HCT116 (cell line): Measurements from ENCODE around the gene MAPK1. TPM values are rescaled to one million over a fixed set of nuclear protein-coding genes. Genes with fewer than 3 reads are reported as not detected.

Experiments used
- ATAC-seq: fragments of 200-7000 bp; cut with Tn5 transposase; 2 replicates; pipeline ENCODE4 v1.9.1; 2020; ENCODE audit warnings: mild to moderate bottlenecking, moderate library complexity
- BruUV-seq: library from RNA; stranded (reverse); fragments of 400-500 nt; replicated peaks from 2 replicates; lab custom pipeline; 2021; lab: Mats Ljungman, UMichigan
- CTCF ChIA-PET: fragments of 300-600 bp; sonication (Branson Sonifier 250); formaldehyde crosslinking; loops from one replicate; lab custom pipeline; 2021; ENCODE audit warnings: antibody characterized with exemption; lab: Charles Lee
- POLR2A ChIA-PET: fragments of 300-600, 350-600 bp; sonication (Branson Sonifier 250); formaldehyde crosslinking; loops from one replicate; lab custom pipeline; 2021; ENCODE audit warnings: antibody characterized with exemption; lab: Charles Lee
- RAD21 ChIA-PET, 2 experiments: fragments of 300-600 bp; sonication (Branson Sonifier 250); formaldehyde crosslinking; loops; one replicate each; lab custom pipeline; 2023; ENCODE audit warnings: low total read pairs in 2 of 2; ENCODE audit not compliant: uncharacterized antibody in 2 of 2, unreplicated experiment in 2 of 2, low non-redundant PET in 1 of 2; lab: Charles Lee
- DNase-seq: peaks from one replicate; pipeline ENCODE4 v3.0.0-alpha.2; 2010; ENCODE audit warnings: low read depth, low spot score
- H2AFZ ChIP-seq: fragments of 200-600 bp; shearing (Covaris generic), sonication (generic); 2 replicates; pipeline ENCODE4 v1.6.1; 2017; ENCODE audit warnings: low read depth, mixed run types, mixed read lengths, antibody characterized with exemption, low read length; ENCODE audit not compliant: poor library complexity, severe bottlenecking
- H3K27ac ChIP-seq: 2 replicates; pipeline ENCODE4 v1.5.1; 2012; ENCODE audit warnings: low read depth, low read length
- H3K27me3 ChIP-seq: fragments of 200-600 bp; sonication (generic); 2 replicates; pipeline ENCODE4 v1.6.1; 2016; ENCODE audit warnings: mixed run types, low read length, mixed read lengths; ENCODE audit not compliant: insufficient read depth
- H3K36me3 ChIP-seq, 2 experiments: fragments of 200-500 bp in 1 of 2; fragments of 200-600 bp in 1 of 2; sonication (Bioruptor generic) in 1 of 2; sonication (generic) in 1 of 2; 2 replicates each; pipeline versions ENCODE4 v1.5.1 to v1.6.1; 2014 to 2016; ENCODE audit warnings: low read length in 2 of 2, inconsistent platforms in 1 of 2, mixed read lengths in 1 of 2, mixed run types in 1 of 2; ENCODE audit not compliant: insufficient read depth in 2 of 2, control insufficient read depth in 1 of 2
- H3K4me1 ChIP-seq, 2 experiments: fragments of 200-600 bp in 1 of 2; sonication (generic) in 1 of 2; 2 replicates each; pipeline versions ENCODE4 v1.5.1 to v1.6.1; 2012 to 2017; ENCODE audit warnings: low read length in 2 of 2, inconsistent platforms in 1 of 2, mild to moderate bottlenecking in 1 of 2, mixed read lengths in 1 of 2, mixed run types in 1 of 2, moderate library complexity in 1 of 2; ENCODE audit not compliant: insufficient read depth in 2 of 2, control insufficient read depth in 1 of 2
- H3K4me2 ChIP-seq: fragments of 200-600 bp; sonication (generic); 2 replicates; pipeline ENCODE4 v1.6.1; 2017; ENCODE audit warnings: mixed run types, low read length, mixed read lengths
- H3K4me3 ChIP-seq, 2 experiments: fragments of 200-600 bp in 1 of 2; sonication (generic) in 1 of 2; replicated peaks in 1 of 2; 2 replicates each; pipeline ENCODE4 v1.5.1; 2011 to 2016; ENCODE audit warnings: low read length in 2 of 2, control low read depth in 1 of 2, low read depth in 1 of 2, mild to moderate bottlenecking in 1 of 2, mixed read lengths in 1 of 2, mixed run types in 1 of 2
- H3K79me2 ChIP-seq: fragments of 200-600 bp; sonication (generic); 2 replicates; pipeline ENCODE4 v1.6.1; 2017; ENCODE audit warnings: mild to moderate bottlenecking, mixed run types, low read length, moderate library complexity, mixed read lengths; ENCODE audit not compliant: insufficient read depth
- H3K9ac ChIP-seq: fragments of 200-600 bp; sonication (generic); 2 replicates; pipeline ENCODE4 v1.6.1; 2016; ENCODE audit warnings: low read length, mixed read lengths
- H3K9me2 ChIP-seq: fragments of 200-600 bp; sonication (generic), shearing (Covaris generic); 2 replicates; pipeline ENCODE4 v1.6.1; 2017; ENCODE audit warnings: mixed run types, mild to moderate bottlenecking, moderate library complexity; ENCODE audit not compliant: insufficient read depth
- H3K9me3 ChIP-seq, 2 experiments: fragments of 200-500 bp in 1 of 2; fragments of 200-600 bp in 1 of 2; sonication (Bioruptor generic) in 1 of 2; sonication (generic) in 1 of 2; 2 replicates each; pipeline ENCODE4 v1.6.1; 2014 to 2017; ENCODE audit warnings: low read length in 2 of 2, mixed read lengths in 2 of 2, inconsistent platforms in 1 of 2, low read depth in 1 of 2, mild to moderate bottlenecking in 1 of 2, mixed run types in 1 of 2, moderate library complexity in 1 of 2; ENCODE audit not compliant: control insufficient read depth in 1 of 2, insufficient read depth in 1 of 2
- H4K20me1 ChIP-seq: fragments of 200-600 bp; sonication (generic), shearing (Covaris generic); 2 replicates; pipeline ENCODE4 v1.6.1; 2017; ENCODE audit warnings: mixed run types, mild to moderate bottlenecking, moderate library complexity; ENCODE audit not compliant: insufficient read depth
- CBX3 ChIP-seq: IDR thresholded peaks from 2 replicates; pipeline ENCODE4 v1.6.1; 2012; ENCODE audit warnings: low read depth
- CEBPB ChIP-seq: IDR thresholded peaks from 2 replicates; pipeline ENCODE4 v1.6.1; 2012; ENCODE audit warnings: low read depth
- EGR1 ChIP-seq: IDR thresholded peaks from 2 replicates; pipeline ENCODE4 v1.6.1; 2012; ENCODE audit warnings: low read depth
- FOSL1 ChIP-seq: IDR thresholded peaks from 2 replicates; pipeline ENCODE4 v1.6.1; 2012; ENCODE audit warnings: low read depth
- JUND ChIP-seq: IDR thresholded peaks from 2 replicates; pipeline ENCODE4 v1.6.1; 2012
- RAD21 ChIP-seq: IDR thresholded peaks from 2 replicates; pipeline ENCODE4 v1.6.1; 2012; ENCODE audit warnings: low read depth, mild to moderate bottlenecking
- SIN3A ChIP-seq: IDR thresholded peaks from 2 replicates; pipeline ENCODE4 v1.6.1; 2012; ENCODE audit warnings: low read depth
- SRF ChIP-seq: IDR thresholded peaks from 2 replicates; pipeline ENCODE4 v1.6.1; 2012; ENCODE audit warnings: low read depth
- YY1 ChIP-seq: IDR thresholded peaks from 2 replicates; pipeline ENCODE4 v1.6.1; 2011; ENCODE audit warnings: low read length, low read depth, moderate library complexity, mild to moderate bottlenecking; ENCODE audit not compliant: insufficient replicate concordance; ENCODE audit errors: extremely low read depth
- intact Hi-C: fragments of 100-400 bp; cut with micrococcal nuclease; formaldehyde crosslinking; loops from 2 replicates; pipeline ENCODE4 v1.10.0; 2022
- total RNA-seq: library from RNA; stranded (reverse); gene quantifications from one replicate; pipeline ENCODE4 v1.2.1, GENCODE V29; 2021; ENCODE audit not compliant: unreplicated experiment
- TF ChIP-seq, protein P1 (sequence below): IDR thresholded peaks from 2 replicates; pipeline ENCODE4 v1.6.1; 2012
- TF ChIP-seq, protein P2 (sequence below), 3 experiments: fragments of 200-600 bp in 1 of 3; sonication (generic) in 1 of 3; IDR thresholded peaks in 2 of 3; conservative IDR thresholded peaks in 1 of 3; 2 replicates each; pipeline ENCODE4 v1.5.1; 2012 to 2017; ENCODE audit warnings: low read depth in 2 of 3, low read length in 2 of 3, antibody characterized with exemption in 1 of 3, borderline replicate concordance in 1 of 3, control low read depth in 1 of 3, mild to moderate bottlenecking in 1 of 3, mixed read lengths in 1 of 3, mixed run types in 1 of 3, moderate library complexity in 1 of 3; ENCODE audit not compliant: insufficient read depth in 1 of 3
- TF ChIP-seq, protein P3 (sequence below): IDR thresholded peaks from 2 replicates; pipeline ENCODE4 v1.6.1; 2011; ENCODE audit warnings: mild to moderate bottlenecking, low read length, moderate library complexity; ENCODE audit not compliant: insufficient replicate concordance; ENCODE audit errors: extremely low read depth
- TF ChIP-seq, protein P4 (sequence below): IDR thresholded peaks from 2 replicates; pipeline ENCODE4 v1.6.1; 2012; ENCODE audit warnings: low read depth

MAPK1 gene
- total RNA-seq, 1 experiment from 2014 or later, result 137 TPM

DNA sequence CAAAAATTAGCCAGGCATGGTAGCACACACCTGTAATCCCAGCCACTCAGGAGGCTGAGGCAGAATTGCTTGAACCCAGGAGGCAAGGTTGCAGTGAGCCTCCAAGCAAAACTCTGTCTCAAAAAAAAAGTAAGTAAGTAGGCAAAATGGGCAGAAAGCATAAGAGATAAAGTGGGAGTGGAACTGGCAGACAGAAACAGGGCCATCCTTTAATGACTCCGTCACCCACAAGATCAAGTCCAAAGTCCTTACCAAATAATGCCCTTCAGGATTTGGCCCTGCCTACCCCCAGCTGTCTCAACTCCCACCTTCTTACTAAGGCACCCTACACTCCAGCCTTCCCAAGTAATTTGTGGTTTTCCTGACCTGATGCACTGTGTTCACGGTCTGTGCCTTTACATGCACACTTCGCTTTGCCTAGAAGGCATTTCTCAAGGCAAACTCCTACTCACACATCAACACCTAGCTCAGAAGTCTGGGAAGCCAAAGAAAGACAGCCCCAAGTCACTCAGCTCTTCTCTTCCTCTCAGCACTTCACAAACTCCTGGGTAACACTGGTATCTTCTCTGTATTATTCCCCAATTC, 6.1 kb downstream of the MAPK1 start:
- Histone ChIP-seq H3K9me3 (no peaks in the 10 kb centered on the region), H2AFZ (no peak overlapping the region), H3K9ac (no peak overlapping the region), H3K4me2 (no peak overlapping the region), H3K79me2 (peaks cover 100% of the 10 kb centered on the region), H3K9me2 (no peaks in the 10 kb centered on the region), H4K20me1 (peaks cover 38% of the 10 kb centered on the region; the same call in 1 of the 2 replicates), H3K4me3 (no peak overlapping the region), H3K27me3 (no peaks in the 10 kb centered on the region), H3K36me3 (no peaks in the 10 kb centered on the region), H3K27ac (no peak overlapping the region), H3K4me1 (peaks cover 10 to 16% of the 10 kb centered on the region in 2 experiments; a peak in 3 of 4 replicates)
- intact Hi-C loops, result no loop called here
- ChIA-PET POLR2A (no interaction called here), RAD21 (no interaction called here), CTCF (no interaction called here)
- no TSS peak for BruUV-seq
- TF ChIP-seq FOSL1 (no peak), SRF (no peak), RAD21 (no peak), EGR1 (no peak), SIN3A (no peak), YY1 (no peak), CEBPB (no peak), CBX3 (no peak), JUND (no peak)
- TF ChIP-seq, protein P1, sequence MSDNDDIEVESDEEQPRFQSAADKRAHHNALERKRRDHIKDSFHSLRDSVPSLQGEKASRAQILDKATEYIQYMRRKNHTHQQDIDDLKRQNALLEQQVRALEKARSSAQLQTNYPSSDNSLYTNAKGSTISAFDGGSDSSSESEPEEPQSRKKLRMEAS, result no peak
- TF ChIP-seq, protein P2, sequence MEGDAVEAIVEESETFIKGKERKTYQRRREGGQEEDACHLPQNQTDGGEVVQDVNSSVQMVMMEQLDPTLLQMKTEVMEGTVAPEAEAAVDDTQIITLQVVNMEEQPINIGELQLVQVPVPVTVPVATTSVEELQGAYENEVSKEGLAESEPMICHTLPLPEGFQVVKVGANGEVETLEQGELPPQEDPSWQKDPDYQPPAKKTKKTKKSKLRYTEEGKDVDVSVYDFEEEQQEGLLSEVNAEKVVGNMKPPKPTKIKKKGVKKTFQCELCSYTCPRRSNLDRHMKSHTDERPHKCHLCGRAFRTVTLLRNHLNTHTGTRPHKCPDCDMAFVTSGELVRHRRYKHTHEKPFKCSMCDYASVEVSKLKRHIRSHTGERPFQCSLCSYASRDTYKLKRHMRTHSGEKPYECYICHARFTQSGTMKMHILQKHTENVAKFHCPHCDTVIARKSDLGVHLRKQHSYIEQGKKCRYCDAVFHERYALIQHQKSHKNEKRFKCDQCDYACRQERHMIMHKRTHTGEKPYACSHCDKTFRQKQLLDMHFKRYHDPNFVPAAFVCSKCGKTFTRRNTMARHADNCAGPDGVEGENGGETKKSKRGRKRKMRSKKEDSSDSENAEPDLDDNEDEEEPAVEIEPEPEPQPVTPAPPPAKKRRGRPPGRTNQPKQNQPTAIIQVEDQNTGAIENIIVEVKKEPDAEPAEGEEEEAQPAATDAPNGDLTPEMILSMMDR (IDR thresholded peaks at IDR 0.05 in 2 of 3, conservative IDR thresholded peaks at IDR 0.05 in 1 of 3; ENCODE audit: borderline replicate concordance in 1 of 3, insufficient read depth in 1 of 3, low read depth in 2 of 3, low read length in 2 of 3), result no peak
- TF ChIP-seq, protein P3, sequence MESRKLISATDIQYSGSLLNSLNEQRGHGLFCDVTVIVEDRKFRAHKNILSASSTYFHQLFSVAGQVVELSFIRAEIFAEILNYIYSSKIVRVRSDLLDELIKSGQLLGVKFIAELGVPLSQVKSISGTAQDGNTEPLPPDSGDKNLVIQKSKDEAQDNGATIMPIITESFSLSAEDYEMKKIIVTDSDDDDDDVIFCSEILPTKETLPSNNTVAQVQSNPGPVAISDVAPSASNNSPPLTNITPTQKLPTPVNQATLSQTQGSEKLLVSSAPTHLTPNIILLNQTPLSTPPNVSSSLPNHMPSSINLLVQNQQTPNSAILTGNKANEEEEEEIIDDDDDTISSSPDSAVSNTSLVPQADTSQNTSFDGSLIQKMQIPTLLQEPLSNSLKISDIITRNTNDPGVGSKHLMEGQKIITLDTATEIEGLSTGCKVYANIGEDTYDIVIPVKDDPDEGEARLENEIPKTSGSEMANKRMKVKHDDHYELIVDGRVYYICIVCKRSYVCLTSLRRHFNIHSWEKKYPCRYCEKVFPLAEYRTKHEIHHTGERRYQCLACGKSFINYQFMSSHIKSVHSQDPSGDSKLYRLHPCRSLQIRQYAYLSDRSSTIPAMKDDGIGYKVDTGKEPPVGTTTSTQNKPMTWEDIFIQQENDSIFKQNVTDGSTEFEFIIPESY, result no peak
- TF ChIP-seq, protein P4, sequence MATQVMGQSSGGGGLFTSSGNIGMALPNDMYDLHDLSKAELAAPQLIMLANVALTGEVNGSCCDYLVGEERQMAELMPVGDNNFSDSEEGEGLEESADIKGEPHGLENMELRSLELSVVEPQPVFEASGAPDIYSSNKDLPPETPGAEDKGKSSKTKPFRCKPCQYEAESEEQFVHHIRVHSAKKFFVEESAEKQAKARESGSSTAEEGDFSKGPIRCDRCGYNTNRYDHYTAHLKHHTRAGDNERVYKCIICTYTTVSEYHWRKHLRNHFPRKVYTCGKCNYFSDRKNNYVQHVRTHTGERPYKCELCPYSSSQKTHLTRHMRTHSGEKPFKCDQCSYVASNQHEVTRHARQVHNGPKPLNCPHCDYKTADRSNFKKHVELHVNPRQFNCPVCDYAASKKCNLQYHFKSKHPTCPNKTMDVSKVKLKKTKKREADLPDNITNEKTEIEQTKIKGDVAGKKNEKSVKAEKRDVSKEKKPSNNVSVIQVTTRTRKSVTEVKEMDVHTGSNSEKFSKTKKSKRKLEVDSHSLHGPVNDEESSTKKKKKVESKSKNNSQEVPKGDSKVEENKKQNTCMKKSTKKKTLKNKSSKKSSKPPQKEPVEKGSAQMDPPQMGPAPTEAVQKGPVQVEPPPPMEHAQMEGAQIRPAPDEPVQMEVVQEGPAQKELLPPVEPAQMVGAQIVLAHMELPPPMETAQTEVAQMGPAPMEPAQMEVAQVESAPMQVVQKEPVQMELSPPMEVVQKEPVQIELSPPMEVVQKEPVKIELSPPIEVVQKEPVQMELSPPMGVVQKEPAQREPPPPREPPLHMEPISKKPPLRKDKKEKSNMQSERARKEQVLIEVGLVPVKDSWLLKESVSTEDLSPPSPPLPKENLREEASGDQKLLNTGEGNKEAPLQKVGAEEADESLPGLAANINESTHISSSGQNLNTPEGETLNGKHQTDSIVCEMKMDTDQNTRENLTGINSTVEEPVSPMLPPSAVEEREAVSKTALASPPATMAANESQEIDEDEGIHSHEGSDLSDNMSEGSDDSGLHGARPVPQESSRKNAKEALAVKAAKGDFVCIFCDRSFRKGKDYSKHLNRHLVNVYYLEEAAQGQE, result no peak
- ATAC-seq (no peak), DNase-seq (no peak)
